Choroid plexus epithelial cell (primary cell): Measurements from ENCODE around the gene TNP1.

Experiments used
- DNase-seq: peaks from one replicate; pipeline ENCODE4 v3.0.0-alpha.2; 2010; ENCODE audit warnings: low read depth
- H3K4me3 ChIP-seq: 2 replicates; pipeline ENCODE4 v1.5.1; 2011; ENCODE audit warnings: low read depth, mild to moderate bottlenecking, control low read depth, low read length, moderate library complexity
- CTCF ChIP-seq: conservative IDR thresholded peaks from 2 replicates; pipeline ENCODE4 v1.5.1; 2011; ENCODE audit warnings: low read depth, mild to moderate bottlenecking, control low read depth, inconsistent platforms, low read length, moderate library complexity

TNP1 gene

GRCh38 chr2:216858312-216858711, 1.6 kb downstream of the TNP1 start:
- DNase-seq, result peak; percentile 33
- no peak overlapping the region for H3K4me3 ChIP-seq
- TF ChIP-seq CTCF, result no peak

- no peak overlapping the region for H3K4me3 ChIP-seq
- DNase-seq, result peak; percentile 48
- no peak for TF ChIP-seq CTCF
Observed at GRCh38 chr2:216857131-216857550, 2.7 kb downstream of the TNP1 start.

GRCh38 chr2:216856406-216857065, 3.3 kb downstream of the TNP1 start:
- DNase-seq, result no peak
- no peak for TF ChIP-seq CTCF

GRCh38 chr2:216855605-216856004, 4.3 kb downstream of the TNP1 start:
- no peak for TF ChIP-seq CTCF
- DNase-seq, result no peak
- H3K4me3 ChIP-seq, result no peak overlapping the region

More at GRCh38 chr2:216856406-216857065, 3.3 kb downstream of the TNP1 start:
- H3K4me3 ChIP-seq, result no peak overlapping the region

GRCh38 chr2:216855079-216855478, 4.8 kb downstream of the TNP1 start:
- DNase-seq, result no peak
- no peak for TF ChIP-seq CTCF
- no peak overlapping the region for H3K4me3 ChIP-seq

GRCh38 chr2:216851486-216852090, 8.3 kb downstream of the TNP1 start:
- DNase-seq, result no peak
- H3K4me3 ChIP-seq, result no peak overlapping the region
- no peak for TF ChIP-seq CTCF
